ENCODE measurements around the gene BNIP2. TPM values are rescaled to one million over a fixed set of nuclear protein-coding genes. Genes with fewer than 3 reads are reported as not detected.
"Not testable (repeated sequence)": the region's sequence is repeated elsewhere in the genome, so short reads cannot be mapped to it uniquely, and the experiment has no call there.

The BNIP2 gene
- polyA plus RNA-seq, 1 experiment = 25.3 TPM

GRCh38 chr15:59649603-59650002 lies 39.5 kb downstream of the BNIP2 start:
- no peak overlapping the region for H3K4me3 ChIP-seq (ENCODE audit: low read depth, low read length)
- peaks cover 5% of the 10 kb centered on the region for H3K36me3 ChIP-seq (ENCODE audit: control insufficient read depth, insufficient read depth, low read length)
- DNase-seq (ENCODE audit: low read depth) = no peak
- CTCF ChIA-PET = interaction anchor here (1.0 kb wide), 1 partner anchor 11 kb away, joined by 3 read pairs; no protein-coding TSS in a partner anchor
- no peak for TF ChIP-seq CTCF (IDR thresholded peaks at IDR 0.05; ENCODE audit: insufficient read depth, low read depth, low read length)
- no peaks in the 10 kb centered on the region for H3K27me3 ChIP-seq (ENCODE audit: control insufficient read depth, insufficient read depth, low read length)
- POLR2A ChIA-PET = interaction anchor here (0.7 kb wide), 1 partner anchor 32 kb away, joined by 5 read pairs; no protein-coding TSS in a partner anchor

DNA sequence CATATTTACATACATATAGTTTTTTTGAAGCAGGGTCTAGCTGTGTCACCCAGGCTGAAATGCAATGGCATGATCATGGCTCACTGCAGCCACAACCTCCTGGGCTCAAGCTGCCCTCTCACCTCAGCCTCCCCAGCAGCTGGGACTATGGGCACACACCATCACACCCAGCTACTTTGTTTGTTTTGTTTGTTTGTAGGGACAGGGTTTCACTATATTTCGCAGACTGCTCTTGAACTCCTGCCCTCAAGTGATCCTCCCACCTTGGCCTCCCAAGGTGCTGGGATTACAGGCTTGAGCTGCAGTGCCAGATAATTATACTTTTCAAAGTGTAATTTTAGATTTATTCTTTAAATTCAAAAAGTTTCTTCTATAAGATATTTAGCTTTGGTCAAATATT lies 42.0 kb downstream of the BNIP2 start:
- CTCF ChIA-PET = interaction anchor here (1.1 to 1.8 kb wide), 2 partner anchors 10 to 114 kb away, joined by 3 to 5 read pairs; no protein-coding TSS in a partner anchor
- Histone ChIP-seq H3K4me3 (ENCODE audit: low read depth, low read length) (no peak overlapping the region), H3K27me3 (ENCODE audit: control insufficient read depth, insufficient read depth, low read length) (no peaks in the 10 kb centered on the region), H3K36me3 (ENCODE audit: control insufficient read depth, insufficient read depth, low read length) (peaks cover 5% of the 10 kb centered on the region)
- POLR2A ChIA-PET = interaction anchor here (0.8 kb wide), 1 partner anchor 10 kb away, joined by 3 read pairs; the partner anchor contains the start of gene GTF2A2
- TF ChIP-seq CTCF (IDR thresholded peaks at IDR 0.05; ENCODE audit: insufficient read depth, low read depth, low read length) = no peak
- DNase-seq (ENCODE audit: low read depth) = no peak

- no peak overlapping the region for H3K4me3 ChIP-seq (ENCODE audit: low read depth, low read length)
- H3K27me3 ChIP-seq (ENCODE audit: control insufficient read depth, insufficient read depth, low read length) = no peaks in the 10 kb centered on the region
- TF ChIP-seq CTCF (IDR thresholded peaks at IDR 0.05; ENCODE audit: insufficient read depth, low read depth, low read length) = no peak
- no peak for DNase-seq (ENCODE audit: low read depth)
- CTCF ChIA-PET = interaction anchor here (0.9 to 1.8 kb wide), 3 partner anchors 9 to 927 kb away, joined by 3 to 5 read pairs (median 3); no protein-coding TSS in a partner anchor
- H3K36me3 ChIP-seq (ENCODE audit: control insufficient read depth, insufficient read depth, low read length) = peaks cover 5% of the 10 kb centered on the region
- POLR2A ChIA-PET = no interaction called here
These were observed 42.8 kb downstream of the BNIP2 start for GRCh38 chr15:59646277-59646676.

GRCh38 chr15:59645812-59646211 lies 43.3 kb downstream of the BNIP2 start:
- DNase-seq (ENCODE audit: low read depth); H3K4me3 ChIP-seq (ENCODE audit: low read depth, low read length); H3K36me3 ChIP-seq (ENCODE audit: control insufficient read depth, insufficient read depth, low read length); POLR2A ChIA-PET; H3K27me3 ChIP-seq (ENCODE audit: control insufficient read depth, insufficient read depth, low read length): not testable (repeated sequence)
- CTCF ChIA-PET = interaction anchor here (0.9 to 1.8 kb wide), 2 partner anchors 8 to 927 kb away, joined by 3 to 5 read pairs; no protein-coding TSS in a partner anchor

- ChIA-PET CTCF (interaction anchor here (1.2 kb wide), 1 partner anchor 44 kb away, joined by 4 read pairs; the partner anchor contains the start of gene BNIP2), POLR2A (no interaction called here)
These were observed 44.4 kb downstream of the BNIP2 start for GRCh38 chr15:59644756-59645155.

More at GRCh38 chr15:59644756-59645155, 44.4 kb downstream of the BNIP2 start:
- H3K27me3 ChIP-seq (ENCODE audit: control insufficient read depth, insufficient read depth, low read length) = no peaks in the 10 kb centered on the region
- peaks cover 5% of the 10 kb centered on the region for H3K36me3 ChIP-seq (ENCODE audit: control insufficient read depth, insufficient read depth, low read length)
- no peak overlapping the region for H3K4me3 ChIP-seq (ENCODE audit: low read depth, low read length)
- DNase-seq (ENCODE audit: low read depth) = no peak
- no peak for TF ChIP-seq CTCF (IDR thresholded peaks at IDR 0.05; ENCODE audit: insufficient read depth, low read depth, low read length)

All from BJ (cell line).